Neural cell (in vitro differentiated cells): ENCODE results near the gene CNR2. TPM values are rescaled to one million over a fixed set of nuclear protein-coding genes. Genes with fewer than 3 reads are reported as not detected.
"Not testable (repeated sequence)": the region's sequence is repeated elsewhere in the genome, so short reads cannot be mapped to it uniquely, and the experiment has no call there.

Experiments used
- H2AFZ ChIP-seq: fragments of 200-600, 300-800 bp; sonication (generic), shearing (Covaris generic); 2 replicates; pipeline ENCODE4 v1.6.0; 2014; ENCODE audit warnings: low read depth, mild to moderate bottlenecking, antibody characterized with exemption, low read length, moderate library complexity
- H3F3A ChIP-seq: fragments of 200-600 bp; shearing (Covaris generic); 2 replicates; pipeline ENCODE4 v1.6.1; 2016; ENCODE audit warnings: mild to moderate bottlenecking, moderate library complexity, mixed read lengths, antibody characterized with exemption, low read length; ENCODE audit not compliant: insufficient read depth, poor library complexity, severe bottlenecking
- H3K27ac ChIP-seq: fragments of 200-600, 300-800 bp; sonication (generic), shearing (Covaris generic); 2 replicates; pipeline ENCODE4 v1.5.1; 2014; ENCODE audit warnings: mild to moderate bottlenecking, low read length, moderate library complexity
- H3K27me3 ChIP-seq: fragments of 300-800, 200-600 bp; sonication (generic), shearing (Covaris generic); 2 replicates; pipeline ENCODE4 v1.6.0; 2014; ENCODE audit warnings: mild to moderate bottlenecking, low read depth, low read length, moderate library complexity; ENCODE audit not compliant: insufficient read depth
- H3K36me3 ChIP-seq: fragments of 300-800, 200-600 bp; sonication (generic), shearing (Covaris generic); 2 replicates; pipeline ENCODE4 v1.5.1; 2014; ENCODE audit warnings: mild to moderate bottlenecking, antibody characterized with exemption, low read length, moderate library complexity; ENCODE audit not compliant: insufficient read depth
- H3K4me2 ChIP-seq: fragments of 300-800, 200-600 bp; sonication (generic), shearing (Covaris generic); 2 replicates; pipeline ENCODE4 v1.6.0; 2014; ENCODE audit warnings: mild to moderate bottlenecking, low read length
- H3K4me3 ChIP-seq: fragments of 300-800, 200-600 bp; sonication (generic), shearing (Covaris generic); 2 replicates; pipeline ENCODE4 v1.5.1; 2014; ENCODE audit warnings: mild to moderate bottlenecking, low read length, moderate library complexity
- H3K79me2 ChIP-seq: fragments of 200-600 bp; shearing (Covaris generic); replicated peaks from 2 replicates; pipeline ENCODE4 v1.6.0; 2014; ENCODE audit warnings: mild to moderate bottlenecking, low read length, moderate library complexity; ENCODE audit not compliant: insufficient read depth
- H3K9ac ChIP-seq: fragments of 300-800, 200-600 bp; sonication (generic), shearing (Covaris generic); 2 replicates; pipeline ENCODE4 v1.6.1; 2016; ENCODE audit warnings: mild to moderate bottlenecking, low read length, mixed read lengths
- H3K9me2 ChIP-seq: fragments of 200-600 bp; shearing (Covaris generic); 2 replicates; pipeline ENCODE4 v1.6.1; 2016; ENCODE audit warnings: mild to moderate bottlenecking, low read length, mixed read lengths; ENCODE audit not compliant: insufficient read depth
- H3K9me3 ChIP-seq: fragments of 200-600, 300-800 bp; sonication (generic), shearing (Covaris generic); 2 replicates; pipeline ENCODE4 v1.6.1; 2016; ENCODE audit warnings: mild to moderate bottlenecking, mixed run types, low read length, moderate library complexity, mixed read lengths
- H4K20me1 ChIP-seq: fragments of 200-600 bp; shearing (Covaris generic); 2 replicates; pipeline ENCODE4 v1.6.1; 2016; ENCODE audit warnings: mild to moderate bottlenecking, mixed run types; ENCODE audit not compliant: insufficient read depth
- CTCF ChIP-seq: fragments of 450-650 bp; IDR thresholded peaks from 2 replicates; pipeline ENCODE4 v1.5.1; 2014; ENCODE audit warnings: antibody characterized with exemption, mild to moderate bottlenecking, moderate library complexity; ENCODE audit not compliant: poor library complexity, severe bottlenecking
- EP300 ChIP-seq: fragments of 450-650 bp; conservative IDR thresholded peaks from 2 replicates; pipeline ENCODE4 v1.6.1; 2014; ENCODE audit warnings: antibody characterized with exemption, mild to moderate bottlenecking, moderate library complexity; ENCODE audit not compliant: poor library complexity, severe bottlenecking
- EZH2 ChIP-seq: fragments of 200-600, 300-800 bp; shearing (Covaris generic), sonication (generic); IDR thresholded peaks from 2 replicates; pipeline ENCODE4 v1.6.1; 2014; ENCODE audit warnings: antibody characterized with exemption, low read length, borderline replicate concordance, mild to moderate bottlenecking; ENCODE audit not compliant: insufficient read depth, poor library complexity, severe bottlenecking
- MXI1 ChIP-seq: fragments of 450-650 bp; conservative IDR thresholded peaks from 2 replicates; pipeline ENCODE4 v1.6.1; 2014; ENCODE audit warnings: antibody characterized with exemption, mild to moderate bottlenecking; ENCODE audit not compliant: poor library complexity, severe bottlenecking
- POLR2AphosphoS5 ChIP-seq: IDR thresholded peaks from 2 replicates; pipeline ENCODE4 v1.6.1; 2012
- RAD21 ChIP-seq: fragments of 450-650 bp; conservative IDR thresholded peaks from 2 replicates; pipeline ENCODE4 v1.6.1; 2014; ENCODE audit warnings: antibody characterized with exemption, mild to moderate bottlenecking, moderate library complexity
- REST ChIP-seq: IDR thresholded peaks from 2 replicates; pipeline ENCODE4 v1.6.1; 2012; ENCODE audit warnings: borderline replicate concordance
- SMC3 ChIP-seq: fragments of 450-650 bp; conservative IDR thresholded peaks from 2 replicates; pipeline ENCODE4 v1.6.1; 2014; ENCODE audit warnings: antibody characterized with exemption, mild to moderate bottlenecking, moderate library complexity; ENCODE audit not compliant: poor library complexity
- TAF1 ChIP-seq: IDR thresholded peaks from 2 replicates; pipeline ENCODE4 v1.6.1; 2012; ENCODE audit warnings: low read depth
- polyA plus RNA-seq: library from polyadenylated mRNA; depleted of rRNA; stranded (reverse); fragments of >200 nt; gene quantifications from 2 replicates; pipeline ENCODE4 v1.2.3, GENCODE V29; 2014

Gene CNR2
- polyA plus RNA-seq, 1 donor from 2014 or later, result not detected

GRCh38 chr1:23848673-23849616 is 64.2 kb downstream of the CNR2 start:
- TF ChIP-seq EZH2 (no peak), RAD21 (no peak), POLR2AphosphoS5 (no peak), SMC3 (no peak), MXI1 (no peak), CTCF (no peak), EP300 (no peak), TAF1 (no peak), REST (no peak)
- no peak overlapping the region for H3K4me2 ChIP-seq
- peaks cover 5% of the 10 kb centered on the region for H3K36me3 ChIP-seq

GRCh38 chr1:23847482-23848095 is 65.6 kb downstream of the CNR2 start:
- not testable (repeated sequence) for H2AFZ ChIP-seq, H3F3A ChIP-seq, H3K9me2 ChIP-seq, H4K20me1 ChIP-seq, H3K27me3 ChIP-seq, H3K9me3 ChIP-seq, H3K27ac ChIP-seq, H3K79me2 ChIP-seq, H3K9ac ChIP-seq, H3K4me2 ChIP-seq, H3K36me3 ChIP-seq, H3K4me3 ChIP-seq

More at GRCh38 chr1:23848673-23849616, 64.2 kb downstream of the CNR2 start:
- Histone ChIP-seq H3F3A (no peaks in the 10 kb centered on the region), H3K4me3 (no peak overlapping the region), H3K27ac (no peak overlapping the region), H3K9me3 (no peaks in the 10 kb centered on the region), H3K79me2 (no peaks in the 10 kb centered on the region), H2AFZ (no peak overlapping the region), H3K9me2 (no peaks in the 10 kb centered on the region), H3K9ac (no peak overlapping the region), H3K27me3 (no peaks in the 10 kb centered on the region), H4K20me1 (no peaks in the 10 kb centered on the region)
